ENCODE results near the gene MAPRE3. TPM values are rescaled to one million over a fixed set of nuclear protein-coding genes. Genes with fewer than 3 reads are reported as not detected.
A peak's percentile ranks its signal among the peaks of the same experiment; 100 is the strongest.

The MAPRE3 gene
- total RNA-seq, 1 experiment from 2014 or later, result 1.6 TPM

- DNase-seq (ENCODE audit: low read depth), result no peak
Measured at GRCh38 chr2:27013738-27014137, 43.3 kb downstream of the MAPRE3 start.

- no peak for DNase-seq (ENCODE audit: low read depth)
Measured at GRCh38 chr2:27014771-27015433, 44.5 kb downstream of the MAPRE3 start.

DNA sequence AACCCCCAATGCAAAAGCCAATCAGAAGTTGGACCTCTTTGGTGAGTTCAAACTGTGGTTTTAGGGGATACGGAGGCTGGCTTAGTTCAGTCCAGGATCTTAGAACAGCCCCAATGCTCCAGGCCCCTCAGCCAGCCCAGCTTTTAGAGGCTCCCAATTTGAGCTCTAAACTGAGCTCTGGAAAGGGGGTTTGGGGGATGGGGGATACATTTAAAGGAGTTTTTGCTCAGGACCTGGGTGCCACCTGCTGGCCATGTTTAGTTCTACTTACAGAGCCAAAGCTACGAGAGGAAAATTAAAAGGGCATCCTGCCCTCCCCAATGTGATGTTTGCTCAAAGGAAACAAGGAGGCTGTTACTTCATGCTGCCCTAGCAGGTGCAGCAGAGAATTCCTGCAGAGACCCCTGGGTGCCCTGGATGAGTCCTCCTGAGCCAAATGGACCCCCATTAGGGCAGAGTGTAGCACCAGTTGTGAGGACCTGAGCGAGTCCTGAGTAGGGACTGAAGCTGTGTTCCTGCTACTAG is 46.4 kb downstream of the MAPRE3 start:
- peak; percentile 71 for DNase-seq (ENCODE audit: low read depth)

DNA sequence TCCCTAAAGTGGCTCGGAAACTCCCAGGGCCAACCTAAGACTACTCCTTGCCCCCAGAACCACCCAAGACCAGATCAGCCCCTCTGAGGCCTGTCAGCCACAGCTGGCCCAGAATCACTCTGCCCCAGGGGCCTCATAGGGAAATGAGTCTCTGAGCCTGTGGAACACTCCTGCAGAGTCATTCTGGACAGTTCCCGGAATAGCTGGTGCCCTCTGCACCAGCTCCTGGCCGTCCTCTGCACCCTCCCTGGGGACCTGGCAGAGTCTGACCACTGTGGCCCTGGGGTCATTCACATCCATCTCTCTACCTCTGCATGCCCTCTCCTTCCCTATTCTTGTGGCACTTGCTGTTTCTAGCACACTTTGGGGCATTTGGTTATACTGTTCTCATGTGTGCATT is 47.7 kb downstream of the MAPRE3 start:
- no peak for DNase-seq (ENCODE audit: low read depth)

GRCh38 chr2:27019459-27019858 is 49.0 kb downstream of the MAPRE3 start:
- DNase-seq (ENCODE audit: low read depth), result no peak

DNA sequence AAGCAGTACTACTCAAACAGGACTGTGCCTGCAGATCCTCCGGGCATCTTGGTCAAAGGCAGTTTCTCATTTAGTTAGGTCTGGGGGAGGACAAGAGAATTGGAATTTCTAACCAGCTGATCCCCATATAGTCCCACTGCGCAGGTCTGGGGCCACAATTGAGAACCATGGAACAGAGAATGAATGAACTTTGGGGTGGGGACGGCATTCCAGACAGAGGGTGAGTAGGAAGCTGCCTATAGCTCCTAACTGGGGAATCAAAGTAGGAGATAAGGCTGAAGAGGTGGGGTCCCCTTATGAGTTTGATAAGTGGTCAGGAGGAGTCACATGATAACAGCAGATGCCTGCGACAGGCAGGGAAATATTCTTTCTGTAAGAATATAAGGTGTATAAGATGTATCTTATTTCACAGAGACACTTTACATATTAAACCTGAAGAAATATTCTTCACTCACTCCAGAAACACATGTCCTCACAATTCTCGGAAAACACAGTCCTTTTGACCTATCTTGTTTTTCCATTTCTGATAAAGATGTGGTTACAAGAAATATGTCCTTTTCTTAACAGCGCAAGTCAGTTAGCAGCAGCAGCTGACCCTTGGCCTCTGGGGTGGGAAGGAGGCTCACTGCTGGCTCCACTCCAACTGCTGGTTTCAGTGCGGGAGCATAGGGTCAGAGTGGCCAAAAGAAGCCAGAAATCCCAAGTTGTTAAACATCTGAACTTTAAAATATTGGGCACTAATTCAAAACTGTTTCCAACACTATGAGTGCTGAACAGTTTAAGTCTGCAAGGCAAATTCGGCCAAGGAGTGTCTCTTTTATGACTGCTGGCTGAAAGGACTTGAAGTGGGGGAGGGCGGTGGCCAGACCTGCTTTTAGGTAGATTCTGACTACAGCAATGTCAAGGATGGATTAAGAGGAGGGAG is 49.8 kb downstream of the MAPRE3 start:
- DNase-seq (ENCODE audit: low read depth), result no peak

GRCh38 chr2:27021253-27022049 is 51.0 kb downstream of the MAPRE3 start:
- DNase-seq (ENCODE audit: low read depth), result no peak

- DNase-seq (ENCODE audit: low read depth), result no peak
Measured at GRCh38 chr2:27023740-27024139, 53.3 kb downstream of the MAPRE3 start.

GRCh38 chr2:27024188-27024587 is 53.8 kb downstream of the MAPRE3 start:
- no peak for DNase-seq (ENCODE audit: low read depth)

DNA sequence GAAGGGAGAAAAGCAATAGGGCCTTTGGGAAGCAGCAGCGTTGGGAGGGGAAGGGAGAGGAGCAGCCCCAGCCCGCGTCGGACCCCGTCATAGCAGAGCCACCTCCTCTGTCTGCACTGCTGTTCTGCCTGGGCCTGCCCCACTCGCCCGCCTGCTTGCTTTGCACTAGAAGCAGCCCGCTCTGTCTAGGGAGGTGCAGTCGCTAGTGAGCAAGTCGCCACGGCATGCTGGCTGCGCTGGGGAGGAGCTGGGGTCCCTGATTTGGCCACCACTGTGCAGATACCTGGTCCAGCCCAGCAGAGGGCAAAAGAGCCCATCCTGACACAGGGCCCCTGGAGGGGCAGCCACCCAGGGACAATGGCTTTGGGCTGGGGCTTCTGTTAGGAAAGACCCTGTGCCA is 54.4 kb downstream of the MAPRE3 start:
- DNase-seq (ENCODE audit: low read depth), result no peak

GRCh38 chr2:27025281-27025800 is 54.9 kb downstream of the MAPRE3 start:
- no peak for DNase-seq (ENCODE audit: low read depth)

DNA sequence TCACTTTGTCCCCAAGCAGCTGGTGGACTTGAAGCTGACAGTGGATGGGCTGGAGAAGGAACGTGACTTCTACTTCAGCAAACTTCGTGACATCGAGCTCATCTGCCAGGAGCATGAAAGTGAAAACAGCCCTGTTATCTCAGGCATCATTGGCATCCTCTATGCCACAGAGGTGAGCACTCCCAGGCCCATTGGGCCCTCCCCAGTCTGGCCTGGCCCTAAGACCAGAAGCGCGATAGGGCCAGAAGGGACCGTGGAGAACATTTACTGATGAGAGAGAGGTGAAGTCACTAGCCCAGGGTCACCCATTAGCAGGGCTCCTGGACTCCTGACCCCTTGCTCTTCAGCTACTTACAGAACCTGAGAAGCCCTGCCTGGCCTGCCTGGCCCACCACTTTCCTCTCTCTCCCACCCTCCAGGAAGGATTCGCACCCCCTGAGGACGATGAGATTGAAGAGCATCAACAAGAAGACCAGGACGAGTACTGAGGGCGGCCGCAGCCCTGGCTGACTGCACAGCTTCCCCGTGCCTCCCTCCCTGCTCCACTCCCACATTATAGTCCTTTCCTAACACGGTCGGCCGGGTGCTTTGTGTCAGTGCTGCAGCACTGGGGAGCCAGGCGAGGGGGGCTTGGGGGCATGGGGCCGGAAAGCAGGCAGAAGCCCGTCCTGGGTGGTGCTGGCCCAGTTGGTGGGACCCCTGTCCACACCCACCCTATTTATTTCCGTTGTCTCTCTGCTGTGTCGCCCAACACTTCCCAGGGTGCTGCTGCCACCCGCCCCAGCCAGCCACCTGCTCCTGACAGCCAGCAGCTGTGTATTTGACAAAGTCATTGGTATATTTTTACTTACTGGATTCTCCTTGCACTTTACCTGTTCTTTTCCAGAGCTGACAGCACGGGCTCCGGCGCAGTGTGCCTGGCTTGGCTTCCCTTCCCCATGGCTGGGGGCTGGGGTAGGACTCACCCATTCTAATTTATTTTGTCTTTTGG is 55.7 kb downstream of the MAPRE3 start:
- DNase-seq (ENCODE audit: low read depth), result no peak

- DNase-seq (ENCODE audit: low read depth), result no peak
Measured at GRCh38 chr2:27027211-27027651, 56.8 kb downstream of the MAPRE3 start.

GRCh38 chr2:27029051-27029450 is 58.6 kb downstream of the MAPRE3 start:
- no peak for DNase-seq (ENCODE audit: low read depth)

DNA sequence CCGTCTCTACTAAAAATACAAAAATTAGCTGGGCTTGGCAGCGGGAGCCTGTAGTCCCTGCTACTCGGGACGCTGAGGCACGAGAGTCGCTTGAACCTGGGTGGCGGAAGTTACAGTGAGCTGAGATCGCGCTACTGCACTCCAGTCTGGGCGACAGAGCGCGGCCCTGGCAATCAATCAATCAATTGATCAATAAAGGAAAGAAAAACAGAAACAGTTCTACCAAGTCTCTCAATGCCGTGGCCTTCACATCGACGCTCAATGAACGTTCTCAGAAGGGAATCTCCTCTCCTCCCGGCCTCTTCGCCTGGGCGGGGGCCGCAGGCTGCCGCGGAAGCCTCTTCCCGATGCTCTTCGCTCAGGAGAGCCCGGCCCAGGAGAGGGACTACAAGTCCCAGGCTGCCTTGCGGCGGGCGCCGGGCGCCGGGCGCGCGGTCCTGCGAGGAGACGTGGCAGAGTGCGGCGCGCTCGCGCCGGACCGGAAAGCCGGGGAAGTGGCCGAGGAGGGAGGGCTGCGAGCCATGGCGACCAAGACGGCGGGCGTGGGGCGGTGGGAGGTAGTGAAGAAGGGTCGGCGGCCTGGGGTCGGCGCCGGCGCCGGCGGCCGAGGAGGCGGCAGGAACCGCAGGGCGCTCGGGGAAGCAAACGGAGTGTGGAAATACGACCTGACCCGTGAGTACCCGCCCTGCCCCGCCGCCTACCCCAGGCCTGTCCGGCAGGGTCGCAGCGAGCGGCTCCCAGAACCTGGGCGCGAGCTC is 62.2 kb downstream of the MAPRE3 start, which contains the start of gene TMEM214:
TSS of gene TMEM214 (plus strand) at position 471 of the 758 bp plus-strand sequence. CDS start at position 522, 51 bp downstream.
- peak; percentile 88 for DNase-seq (ENCODE audit: low read depth)

GRCh38 chr2:27033253-27033852 is 62.9 kb downstream of the MAPRE3 start:
- DNase-seq (ENCODE audit: low read depth), result no peak

DNA sequence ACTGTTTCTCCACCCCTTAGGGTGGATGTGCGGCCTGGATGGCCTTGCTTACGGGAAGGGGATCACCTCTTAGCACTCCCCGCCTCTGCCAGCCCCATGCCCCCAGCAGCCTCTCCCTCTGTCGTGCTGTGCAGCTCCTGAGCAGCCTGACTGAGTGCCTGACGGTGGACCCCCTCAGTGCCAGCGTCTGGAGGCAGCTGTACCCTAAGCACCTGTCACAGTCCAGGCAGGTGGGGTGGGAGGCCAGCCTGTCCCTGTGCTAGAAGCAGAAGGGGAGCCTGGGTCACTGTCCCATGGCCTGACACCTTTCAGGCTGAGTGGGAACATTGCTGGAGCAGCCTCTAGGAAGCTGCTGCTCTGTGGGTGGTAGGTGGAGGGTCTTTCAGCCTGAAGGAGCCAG is 67.6 kb downstream of the MAPRE3 start:
- DNase-seq (ENCODE audit: low read depth), result no peak

GRCh38 chr2:27038631-27039339 is 68.3 kb downstream of the MAPRE3 start:
- no peak for DNase-seq (ENCODE audit: low read depth)
